Activated CD8-positive, alpha-beta T cell treated with anti-CD3 and anti-CD28 coated beads for 36 hours (primary cell): ENCODE results near the gene H2AZ1. TPM values are rescaled to one million over a fixed set of nuclear protein-coding genes. Genes with fewer than 3 reads are reported as not detected.

Source experiments
- ATAC-seq: fragments of 200-7000 bp; cut with Tn5 transposase; one replicate; pipeline ENCODE4 v1.10.0; 2021; ENCODE audit warnings: mild to moderate bottlenecking, moderate library complexity
- CTCF ChIA-PET: fragments of 350-600 bp; sonication (Branson Sonifier 250); formaldehyde crosslinking; loops from one replicate; lab custom pipeline; 2021; ENCODE audit warnings: antibody characterized with exemption; lab: Charles Lee
- POLR2A ChIA-PET: fragments of 350-600 bp; sonication (Branson Sonifier 250); formaldehyde crosslinking; loops from one replicate; lab custom pipeline; 2021; ENCODE audit warnings: antibody characterized with exemption; lab: Charles Lee
- DNase-seq: peaks from one replicate; pipeline ENCODE4 v3.0.0-alpha.2; 2020
- H3K27ac Mint-ChIP-seq: one replicate; pipeline ENCODE4 v1.8.0; 2021; ENCODE audit warnings: mild to moderate bottlenecking, mixed read lengths
- H3K27me3 Mint-ChIP-seq: one replicate; pipeline ENCODE4 v1.8.0; 2021; ENCODE audit warnings: mixed read lengths
- H3K36me3 Mint-ChIP-seq: one replicate; pipeline ENCODE4 v1.8.0; 2021; ENCODE audit warnings: low read depth, mixed read lengths
- H3K4me1 Mint-ChIP-seq: one replicate; pipeline ENCODE4 v1.8.0; 2021; ENCODE audit warnings: low read depth, mixed read lengths
- H3K4me3 Mint-ChIP-seq: one replicate; pipeline ENCODE4 v1.8.0; 2021; ENCODE audit warnings: mild to moderate bottlenecking, moderate library complexity, mixed read lengths
- H3K9me3 Mint-ChIP-seq: one replicate; pipeline ENCODE4 v1.8.0; 2021; ENCODE audit warnings: mixed read lengths
- intact Hi-C: fragments of 100-400 bp; cut with micrococcal nuclease; formaldehyde crosslinking; loops from one replicate; pipeline ENCODE4 v1.10.0; 2022
- total RNA-seq, 2 experiments: library from RNA; stranded (reverse); gene quantifications; one replicate each; pipeline ENCODE4 v1.2.3, GENCODE V29; 2021
- TF ChIP-seq, protein P1 (sequence below): fragments of 200-600 bp; IDR thresholded peaks from one replicate; pipeline ENCODE4 v1.8.0; 2022; ENCODE audit warnings: antibody characterized with exemption, mild to moderate bottlenecking

Gene H2AZ1
- total RNA-seq, 2 experiments from 2014 or later, result 631 to 637 TPM

- Mint-ChIP-seq H3K4me3 (no peak overlapping the region), H3K36me3 (peaks cover 7% of the 10 kb centered on the region), H3K4me1 (peaks cover 23% of the 10 kb centered on the region), H3K9me3 (peaks cover 1% of the 10 kb centered on the region), H3K27ac (no peak overlapping the region), H3K27me3 (no peaks in the 10 kb centered on the region)
- DNase-seq (no peak), ATAC-seq (no peak)
- intact Hi-C loops, result no loop called here
- POLR2A ChIA-PET, result interaction anchor here (0.6 to 2.4 kb wide), 8 partner anchors 14 to 1275 kb away, joined by 3 to 6 read pairs (median 3); partner anchors contain the start of gene LAMTOR3
- CTCF ChIA-PET, result interaction anchor here (1.5 to 2.3 kb wide), 2 partner anchors 66 to 139 kb away, joined by 3 to 9 read pairs; no protein-coding TSS in a partner anchor
- TF ChIP-seq, protein P1, sequence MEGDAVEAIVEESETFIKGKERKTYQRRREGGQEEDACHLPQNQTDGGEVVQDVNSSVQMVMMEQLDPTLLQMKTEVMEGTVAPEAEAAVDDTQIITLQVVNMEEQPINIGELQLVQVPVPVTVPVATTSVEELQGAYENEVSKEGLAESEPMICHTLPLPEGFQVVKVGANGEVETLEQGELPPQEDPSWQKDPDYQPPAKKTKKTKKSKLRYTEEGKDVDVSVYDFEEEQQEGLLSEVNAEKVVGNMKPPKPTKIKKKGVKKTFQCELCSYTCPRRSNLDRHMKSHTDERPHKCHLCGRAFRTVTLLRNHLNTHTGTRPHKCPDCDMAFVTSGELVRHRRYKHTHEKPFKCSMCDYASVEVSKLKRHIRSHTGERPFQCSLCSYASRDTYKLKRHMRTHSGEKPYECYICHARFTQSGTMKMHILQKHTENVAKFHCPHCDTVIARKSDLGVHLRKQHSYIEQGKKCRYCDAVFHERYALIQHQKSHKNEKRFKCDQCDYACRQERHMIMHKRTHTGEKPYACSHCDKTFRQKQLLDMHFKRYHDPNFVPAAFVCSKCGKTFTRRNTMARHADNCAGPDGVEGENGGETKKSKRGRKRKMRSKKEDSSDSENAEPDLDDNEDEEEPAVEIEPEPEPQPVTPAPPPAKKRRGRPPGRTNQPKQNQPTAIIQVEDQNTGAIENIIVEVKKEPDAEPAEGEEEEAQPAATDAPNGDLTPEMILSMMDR, result no peak
Observed at GRCh38 chr4:99950913-99951254, 809 bp upstream of the H2AZ1 start.

- ATAC-seq (peak; percentile 40), DNase-seq (peak; percentile 97)
- H3K4me1 Mint-ChIP-seq, result peaks cover 37% of the 10 kb centered on the region
- POLR2A ChIA-PET, result interaction anchor here (0.6 to 2.4 kb wide), 17 partner anchors 9 to 967 kb away, joined by 3 to 11 read pairs (median 4); partner anchors contain the start of gene LAMTOR3
- TF ChIP-seq, protein P1, result peak; percentile 79
- CTCF ChIA-PET, result interaction anchor here (0.7 to 3.1 kb wide), 12 partner anchors 27 to 146 kb away, joined by 3 to 16 read pairs (median 4); partner anchors contain the start of genes DAPP1 and LAMTOR3
- H3K4me3 Mint-ChIP-seq, result no peak overlapping the region
- peaks cover 18% of the 10 kb centered on the region for H3K36me3 Mint-ChIP-seq
- H3K27me3 Mint-ChIP-seq, result no peaks in the 10 kb centered on the region
- no peak overlapping the region for H3K27ac Mint-ChIP-seq
- intact Hi-C loops, result loop anchor here (2.0 to 5.0 kb wide), 3 partner anchors 57 to 387 kb away; partner anchors contain the start of genes DAPP1, LAMTOR3 and TRMT10A
- no peaks in the 10 kb centered on the region for H3K9me3 Mint-ChIP-seq
Observed at GRCh38 chr4:99949034-99949998, 759 bp downstream of the H2AZ1 start.

- Mint-ChIP-seq H3K27me3 (no peaks in the 10 kb centered on the region), H3K4me1 (peaks cover 53% of the 10 kb centered on the region), H3K27ac (no peak overlapping the region), H3K4me3 (no peak overlapping the region), H3K9me3 (peaks cover 5% of the 10 kb centered on the region), H3K36me3 (peaks cover 35% of the 10 kb centered on the region)
- DNase-seq (no peak), ATAC-seq (no peak)
- TF ChIP-seq, protein P1, result no peak
- CTCF ChIA-PET, result interaction anchor here (0.9 to 3.1 kb wide), 7 partner anchors 32 to 146 kb away, joined by 3 to 16 read pairs (median 4); partner anchors contain the start of genes DAPP1 and LAMTOR3
- intact Hi-C loops, result loop anchor here (2.0 to 5.0 kb wide), 3 partner anchors 55 to 385 kb away; partner anchors contain the start of genes DAPP1, LAMTOR3 and TRMT10A
- POLR2A ChIA-PET, result interaction anchor here (0.6 to 1.7 kb wide), 9 partner anchors 19 to 146 kb away, joined by 3 to 11 read pairs (median 4); partner anchors contain the start of gene LAMTOR3
Observed at GRCh38 chr4:99947608-99948007, 2.5 kb downstream of the H2AZ1 start.

DNA sequence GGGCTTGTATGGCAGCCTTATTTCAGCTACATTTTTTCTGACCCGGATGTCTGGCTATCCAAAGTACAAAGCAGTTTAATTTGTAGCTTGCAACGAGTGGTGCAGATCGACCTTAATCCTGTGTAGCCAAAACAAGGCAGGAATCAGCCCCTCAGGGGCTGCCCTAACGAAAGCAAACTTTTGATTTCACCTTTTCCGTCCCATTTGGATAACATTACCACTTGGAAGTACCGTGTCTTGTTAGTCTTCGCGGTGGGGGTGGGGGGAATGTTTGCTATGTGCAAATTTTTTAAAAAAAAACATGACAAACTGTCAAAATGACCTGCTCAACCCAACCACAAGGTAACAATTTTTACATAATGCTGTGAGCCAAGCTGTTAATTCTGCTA, 2.9 kb downstream of the H2AZ1 start:
- H3K27ac Mint-ChIP-seq, result no peak overlapping the region
- no peaks in the 10 kb centered on the region for H3K27me3 Mint-ChIP-seq
- no peak for ATAC-seq
- peaks cover 5% of the 10 kb centered on the region for H3K9me3 Mint-ChIP-seq
- H3K4me3 Mint-ChIP-seq, result no peak overlapping the region
- TF ChIP-seq, protein P1, result no peak
- ChIA-PET POLR2A (interaction anchor here (0.6 to 1.9 kb wide), 11 partner anchors 19 to 1019 kb away, joined by 3 to 9 read pairs (median 4); partner anchors contain the start of genes EIF4E and LAMTOR3), CTCF (interaction anchor here (0.7 to 3.1 kb wide), 6 partner anchors 53 to 146 kb away, joined by 3 to 16 read pairs (median 4); partner anchors contain the start of genes DAPP1 and LAMTOR3)
- intact Hi-C loops, result loop anchor here (5.0 kb wide), 2 partner anchors 55 to 385 kb away; partner anchors contain the start of genes LAMTOR3 and TRMT10A
- peaks cover 53% of the 10 kb centered on the region for H3K4me1 Mint-ChIP-seq
- peak; percentile 26 for DNase-seq
- H3K36me3 Mint-ChIP-seq, result peaks cover 36% of the 10 kb centered on the region
